ENCODE data around the gene KRT73.

DNA sequence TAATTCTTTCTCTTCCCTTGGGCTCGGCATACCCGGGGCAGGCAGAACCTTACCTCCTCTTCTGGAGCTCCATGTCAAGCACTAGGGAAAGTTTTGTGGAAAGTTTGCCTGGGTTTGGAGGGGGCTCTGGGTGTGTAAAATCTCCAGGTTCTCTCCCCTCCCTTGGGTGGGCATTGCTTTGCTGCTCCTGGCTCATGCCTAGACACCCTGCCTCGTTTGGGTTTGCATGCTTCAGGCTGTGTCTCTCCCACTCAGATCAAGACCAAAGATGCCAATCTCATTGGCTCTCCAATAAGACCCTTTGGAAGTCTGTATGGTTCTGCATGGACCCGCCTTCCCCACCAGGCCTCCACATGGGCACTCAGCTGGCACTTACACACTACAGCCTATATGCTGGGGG is 39.8 kb upstream of the KRT73 start:
- no peak for TF ChIP-seq RAD51 (IDR thresholded peaks at IDR 0.05; ENCODE audit: borderline replicate concordance, low read depth)
- TF ChIP-seq PHF21A (IDR thresholded peaks at IDR 0.05; ENCODE audit: borderline replicate concordance, low read depth), result no peak
- TF ChIP-seq ZNF785 (CRISPR knock-in tag; IDR thresholded peaks at IDR 0.05), result no peak
- TF ChIP-seq, protein P1, sequence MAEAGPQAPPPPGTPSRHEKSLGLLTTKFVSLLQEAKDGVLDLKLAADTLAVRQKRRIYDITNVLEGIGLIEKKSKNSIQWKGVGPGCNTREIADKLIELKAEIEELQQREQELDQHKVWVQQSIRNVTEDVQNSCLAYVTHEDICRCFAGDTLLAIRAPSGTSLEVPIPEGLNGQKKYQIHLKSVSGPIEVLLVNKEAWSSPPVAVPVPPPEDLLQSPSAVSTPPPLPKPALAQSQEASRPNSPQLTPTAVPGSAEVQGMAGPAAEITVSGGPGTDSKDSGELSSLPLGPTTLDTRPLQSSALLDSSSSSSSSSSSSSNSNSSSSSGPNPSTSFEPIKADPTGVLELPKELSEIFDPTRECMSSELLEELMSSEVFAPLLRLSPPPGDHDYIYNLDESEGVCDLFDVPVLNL (CRISPR knock-in tag; IDR thresholded peaks at IDR 0.05; ENCODE audit: low read depth), result no peak
- TF ChIP-seq, protein P2, sequence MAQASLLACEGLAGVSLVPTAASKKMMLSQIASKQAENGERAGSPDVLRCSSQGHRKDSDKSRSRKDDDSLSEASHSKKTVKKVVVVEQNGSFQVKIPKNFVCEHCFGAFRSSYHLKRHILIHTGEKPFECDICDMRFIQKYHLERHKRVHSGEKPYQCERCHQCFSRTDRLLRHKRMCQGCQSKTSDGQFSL (CRISPR knock-in tag; IDR thresholded peaks at IDR 0.05), result no peak
- TF ChIP-seq, protein P2 (tag; IDR thresholded peaks at IDR 0.05), result no peak
- no peak for TF ChIP-seq ESRRA (IDR thresholded peaks at IDR 0.05; ENCODE audit: borderline replicate concordance, low read depth)
- TF ChIP-seq EGR1 (conservative IDR thresholded peaks at IDR 0.05), result no peak
- no peak for TF ChIP-seq MYBL2 (IDR thresholded peaks at IDR 0.05; ENCODE audit: low read depth)
- no peak for TF ChIP-seq MYBL2 (CRISPR knock-in tag; IDR thresholded peaks at IDR 0.05; ENCODE audit: borderline replicate concordance)
- no peak for TF ChIP-seq ZBTB17 (CRISPR knock-in tag; IDR thresholded peaks at IDR 0.05)
- TF ChIP-seq, protein P3, sequence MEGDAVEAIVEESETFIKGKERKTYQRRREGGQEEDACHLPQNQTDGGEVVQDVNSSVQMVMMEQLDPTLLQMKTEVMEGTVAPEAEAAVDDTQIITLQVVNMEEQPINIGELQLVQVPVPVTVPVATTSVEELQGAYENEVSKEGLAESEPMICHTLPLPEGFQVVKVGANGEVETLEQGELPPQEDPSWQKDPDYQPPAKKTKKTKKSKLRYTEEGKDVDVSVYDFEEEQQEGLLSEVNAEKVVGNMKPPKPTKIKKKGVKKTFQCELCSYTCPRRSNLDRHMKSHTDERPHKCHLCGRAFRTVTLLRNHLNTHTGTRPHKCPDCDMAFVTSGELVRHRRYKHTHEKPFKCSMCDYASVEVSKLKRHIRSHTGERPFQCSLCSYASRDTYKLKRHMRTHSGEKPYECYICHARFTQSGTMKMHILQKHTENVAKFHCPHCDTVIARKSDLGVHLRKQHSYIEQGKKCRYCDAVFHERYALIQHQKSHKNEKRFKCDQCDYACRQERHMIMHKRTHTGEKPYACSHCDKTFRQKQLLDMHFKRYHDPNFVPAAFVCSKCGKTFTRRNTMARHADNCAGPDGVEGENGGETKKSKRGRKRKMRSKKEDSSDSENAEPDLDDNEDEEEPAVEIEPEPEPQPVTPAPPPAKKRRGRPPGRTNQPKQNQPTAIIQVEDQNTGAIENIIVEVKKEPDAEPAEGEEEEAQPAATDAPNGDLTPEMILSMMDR (IDR thresholded peaks at IDR 0.05 in 2 of 3, conservative IDR thresholded peaks at IDR 0.05 in 1 of 3; ENCODE audit: insufficient read depth in 2 of 3, low read depth in 1 of 3, low read length in 3 of 3), result no peak
- TF ChIP-seq, protein P4, sequence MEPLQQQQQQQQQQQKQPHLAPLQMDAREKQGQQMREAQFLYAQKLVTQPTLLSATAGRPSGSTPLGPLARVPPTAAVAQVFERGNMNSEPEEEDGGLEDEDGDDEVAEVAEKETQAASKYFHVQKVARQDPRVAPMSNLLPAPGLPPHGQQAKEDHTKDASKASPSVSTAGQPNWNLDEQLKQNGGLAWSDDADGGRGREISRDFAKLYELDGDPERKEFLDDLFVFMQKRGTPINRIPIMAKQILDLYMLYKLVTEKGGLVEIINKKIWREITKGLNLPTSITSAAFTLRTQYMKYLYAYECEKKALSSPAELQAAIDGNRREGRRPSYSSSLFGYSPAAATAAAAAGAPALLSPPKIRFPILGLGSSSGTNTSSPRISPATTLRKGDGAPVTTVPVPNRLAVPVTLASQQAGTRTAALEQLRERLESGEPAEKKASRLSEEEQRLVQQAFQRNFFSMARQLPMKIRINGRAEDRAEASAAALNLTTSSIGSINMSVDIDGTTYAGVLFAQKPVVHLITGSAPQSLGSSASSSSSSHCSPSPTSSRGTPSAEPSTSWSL (CRISPR knock-in tag; IDR thresholded peaks at IDR 0.05; ENCODE audit: borderline replicate concordance), result no peak
- TF ChIP-seq, protein P5, sequence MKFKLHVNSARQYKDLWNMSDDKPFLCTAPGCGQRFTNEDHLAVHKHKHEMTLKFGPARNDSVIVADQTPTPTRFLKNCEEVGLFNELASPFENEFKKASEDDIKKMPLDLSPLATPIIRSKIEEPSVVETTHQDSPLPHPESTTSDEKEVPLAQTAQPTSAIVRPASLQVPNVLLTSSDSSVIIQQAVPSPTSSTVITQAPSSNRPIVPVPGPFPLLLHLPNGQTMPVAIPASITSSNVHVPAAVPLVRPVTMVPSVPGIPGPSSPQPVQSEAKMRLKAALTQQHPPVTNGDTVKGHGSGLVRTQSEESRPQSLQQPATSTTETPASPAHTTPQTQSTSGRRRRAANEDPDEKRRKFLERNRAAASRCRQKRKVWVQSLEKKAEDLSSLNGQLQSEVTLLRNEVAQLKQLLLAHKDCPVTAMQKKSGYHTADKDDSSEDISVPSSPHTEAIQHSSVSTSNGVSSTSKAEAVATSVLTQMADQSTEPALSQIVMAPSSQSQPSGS (CRISPR knock-in tag; IDR thresholded peaks at IDR 0.05), result no peak
